DOHH2 (cell line): ENCODE data around the gene POLR2A.

Source experiments
- H3F3A ChIP-seq: fragments of 200-600 bp; sonication (generic), shearing (Covaris generic); 2 replicates; pipeline ENCODE4 v1.6.0; 2016; ENCODE audit warnings: antibody characterized with exemption, mild to moderate bottlenecking; ENCODE audit not compliant: control insufficient read depth, insufficient read depth
- H3K27ac ChIP-seq: fragments of 200-600 bp; sonication (generic); 2 replicates; pipeline ENCODE4 v1.5.1; 2014; ENCODE audit warnings: low read depth, mild to moderate bottlenecking, low read length, moderate library complexity
- H3K27me3 ChIP-seq: fragments of 200-600 bp; sonication (generic); 2 replicates; pipeline ENCODE4 v1.6.1; 2014; ENCODE audit warnings: mild to moderate bottlenecking, low read length, mixed read lengths; ENCODE audit not compliant: control insufficient read depth
- H3K36me3 ChIP-seq: fragments of 200-600 bp; sonication (generic); 2 replicates; pipeline ENCODE4 v1.6.1; 2014; ENCODE audit warnings: mild to moderate bottlenecking, low read length, moderate library complexity, mixed read lengths; ENCODE audit not compliant: control insufficient read depth
- H3K4me1 ChIP-seq: fragments of 200-600 bp; sonication (generic); 2 replicates; pipeline ENCODE4 v1.6.1; 2014; ENCODE audit warnings: mild to moderate bottlenecking, low read length, mixed read lengths; ENCODE audit not compliant: control insufficient read depth
- H3K4me2 ChIP-seq: fragments of 200-600 bp; sonication (generic); 2 replicates; pipeline ENCODE4 v1.6.0; 2014; ENCODE audit warnings: mild to moderate bottlenecking, low read length, moderate library complexity
- H3K4me3 ChIP-seq: fragments of 200-600 bp; sonication (generic); 2 replicates; pipeline ENCODE4 v1.5.1; 2014; ENCODE audit warnings: mild to moderate bottlenecking, low read length, mixed read lengths
- H3K79me2 ChIP-seq: fragments of 200-600 bp; sonication (generic); 2 replicates; pipeline ENCODE4 v1.6.1; 2014; ENCODE audit warnings: mild to moderate bottlenecking, low read length, mixed read lengths; ENCODE audit not compliant: control insufficient read depth
- H3K9me2 ChIP-seq: fragments of 200-600 bp; sonication (generic); replicated peaks from 2 replicates; pipeline ENCODE4 v1.6.1; 2014; ENCODE audit warnings: mild to moderate bottlenecking, low read length, mixed read lengths; ENCODE audit not compliant: control insufficient read depth
- H3K9me3 ChIP-seq: fragments of 200-600 bp; sonication (generic); 2 replicates; pipeline ENCODE4 v1.6.1; 2014; ENCODE audit warnings: antibody characterized with exemption, low read length, mixed read lengths; ENCODE audit not compliant: control insufficient read depth, insufficient read depth
- H4K20me1 ChIP-seq: fragments of 200-600 bp; sonication (generic); 2 replicates; pipeline ENCODE4 v1.6.0; 2014; ENCODE audit warnings: low read depth, mild to moderate bottlenecking, antibody characterized with exemption, low read length, moderate library complexity; ENCODE audit not compliant: control insufficient read depth, insufficient read depth
- CTCF ChIP-seq: fragments of 200-600 bp; sonication (generic); IDR thresholded peaks from one replicate; pipeline ENCODE4 v1.5.1; 2014; ENCODE audit warnings: antibody characterized with exemption, mild to moderate bottlenecking, low read depth, low read length; ENCODE audit not compliant: poor library complexity, severe bottlenecking
- EZH2phosphoT487 ChIP-seq: fragments of 200-600 bp; sonication (generic); IDR thresholded peaks from 2 replicates; pipeline ENCODE4 v1.6.1; 2017; ENCODE audit warnings: borderline replicate concordance, mild to moderate bottlenecking, antibody characterized with exemption, low read length, moderate library complexity, mixed read lengths

Gene POLR2A

GRCh38 chr17:7437369-7437863 is 46.8 kb upstream of the POLR2A start:
- H3K36me3 ChIP-seq: no peaks in the 10 kb centered on the region
- no peaks in the 10 kb centered on the region for H3F3A ChIP-seq
- peak overlapping the region; percentile 94 for H3K4me2 ChIP-seq
- peak overlapping the region; percentile 23 for H3K4me3 ChIP-seq
- H3K27me3 ChIP-seq: peaks cover 35% of the 10 kb centered on the region
- H4K20me1 ChIP-seq: 0 out of 2 replicates have a peak, but pooled peaks cover 5% of the 10 kb centered on the region
- H3K9me3 ChIP-seq: no peaks in the 10 kb centered on the region
- no peak overlapping the region for H3K27ac ChIP-seq
- TF ChIP-seq EZH2phosphoT487 (no peak), CTCF (no peak)
- H3K79me2 ChIP-seq: peaks cover 10% of the 10 kb centered on the region
- peaks cover 51% of the 10 kb centered on the region for H3K4me1 ChIP-seq
- H3K9me2 ChIP-seq: no peaks in the 10 kb centered on the region

- no peaks in the 10 kb centered on the region for H3K9me3 ChIP-seq
- peaks cover 10% of the 10 kb centered on the region for H3K79me2 ChIP-seq
- H3K9me2 ChIP-seq: no peaks in the 10 kb centered on the region
- peaks cover 51% of the 10 kb centered on the region for H3K4me1 ChIP-seq
- H4K20me1 ChIP-seq: 0 out of 2 replicates have a peak, but pooled peaks cover 5% of the 10 kb centered on the region
- H3K4me2 ChIP-seq: peak overlapping the region; percentile 94
- no peaks in the 10 kb centered on the region for H3K36me3 ChIP-seq
- TF ChIP-seq CTCF: no peak
- peak overlapping the region; percentile 68 for H3K4me3 ChIP-seq
- H3K27me3 ChIP-seq: peaks cover 36% of the 10 kb centered on the region
- H3F3A ChIP-seq: no peaks in the 10 kb centered on the region
- no peak overlapping the region for H3K27ac ChIP-seq
Observed at GRCh38 chr17:7437950-7438614, 46.1 kb upstream of the POLR2A start.

GRCh38 chr17:7438656-7439460 is 45.3 kb upstream of the POLR2A start:
- H3K27ac ChIP-seq: no peak overlapping the region
- H4K20me1 ChIP-seq: 0 out of 2 replicates have a peak, but pooled peaks cover 5% of the 10 kb centered on the region
- no peaks in the 10 kb centered on the region for H3K36me3 ChIP-seq
- H3K27me3 ChIP-seq: peaks cover 41% of the 10 kb centered on the region
- TF ChIP-seq EZH2phosphoT487 (no peak), CTCF (no peak)
- peak overlapping the region; percentile 68 for H3K4me3 ChIP-seq
- H3K4me1 ChIP-seq: peaks cover 51% of the 10 kb centered on the region
- no peaks in the 10 kb centered on the region for H3F3A ChIP-seq
- H3K79me2 ChIP-seq: peaks cover 10% of the 10 kb centered on the region
- no peaks in the 10 kb centered on the region for H3K9me3 ChIP-seq
- no peaks in the 10 kb centered on the region for H3K9me2 ChIP-seq
- H3K4me2 ChIP-seq: peak overlapping the region; percentile 94
